Kidney epithelial cell (primary cell): ENCODE results near the gene FOXF2. TPM values are rescaled to one million over a fixed set of nuclear protein-coding genes. Genes with fewer than 3 reads are reported as not detected.
"Not testable (repeated sequence)": the region's sequence is repeated elsewhere in the genome, so short reads cannot be mapped to it uniquely, and the experiment has no call there.

Experiments used
- DNase-seq: peaks from one replicate; pipeline ENCODE4 v3.0.0-alpha.2; 2010; ENCODE audit warnings: low read depth
- H3K27me3 ChIP-seq: 2 replicates; pipeline ENCODE4 v1.6.0; 2011; ENCODE audit warnings: low read length; ENCODE audit not compliant: control insufficient read depth, insufficient read depth
- H3K36me3 ChIP-seq: 2 replicates; pipeline ENCODE4 v1.5.1; 2011; ENCODE audit warnings: low read length; ENCODE audit not compliant: control insufficient read depth, insufficient read depth
- H3K4me3 ChIP-seq: 2 replicates; pipeline ENCODE4 v1.5.1; 2011; ENCODE audit warnings: low read depth, mild to moderate bottlenecking, control low read depth, low read length
- CTCF ChIP-seq: IDR thresholded peaks from 2 replicates; pipeline ENCODE4 v1.5.1; 2011; ENCODE audit warnings: mild to moderate bottlenecking, moderate library complexity, low read length, control low read depth, inconsistent platforms; ENCODE audit not compliant: insufficient read depth, poor library complexity, severe bottlenecking
- total RNA-seq: library from RNA; depleted of rRNA; stranded (reverse); fragments of >200 nt; gene quantifications from 2 replicates; pipeline ENCODE4 v1.2.3, GENCODE V29; 2015

Gene FOXF2
- total RNA-seq, 1 donor from 2014 or later: 0.38 TPM

GRCh38 chr6:1349655-1350054 lies 39.7 kb upstream of the FOXF2 start:
- Histone ChIP-seq H3K36me3 (no peaks in the 10 kb centered on the region), H3K4me3 (no peak overlapping the region), H3K27me3 (peaks cover 3% of the 10 kb centered on the region)
- DNase-seq: no peak
- TF ChIP-seq CTCF: no peak

DNA sequence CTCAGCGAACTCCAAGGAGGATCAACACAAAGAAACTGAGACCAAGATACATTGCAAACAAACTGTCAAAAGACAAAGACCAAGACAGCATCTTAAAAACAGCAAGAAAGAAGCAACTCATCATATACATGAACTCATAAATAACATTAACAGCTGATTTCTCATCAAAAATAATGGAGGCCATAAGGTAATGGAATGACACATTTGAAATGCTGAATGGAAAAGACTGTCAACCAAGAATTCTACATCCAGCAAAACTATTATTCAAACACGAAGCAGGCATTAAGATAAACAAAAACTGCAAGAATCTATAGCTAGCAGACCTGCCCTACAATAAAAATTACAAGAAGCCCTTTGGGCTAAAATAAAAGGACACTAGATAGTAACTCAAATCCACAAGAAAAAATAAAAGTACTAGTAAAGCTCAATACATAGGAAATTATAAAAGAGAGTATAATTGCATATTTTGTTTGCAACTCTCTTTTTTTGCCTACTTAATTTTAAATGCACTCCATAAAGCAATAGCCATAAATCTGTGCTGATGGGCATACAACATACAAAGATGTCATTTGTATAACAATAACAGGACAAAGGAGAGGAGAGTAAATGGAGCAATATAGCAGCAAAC lies 37.9 kb upstream of the FOXF2 start:
- no peak for DNase-seq
- TF ChIP-seq CTCF: no peak
- Histone ChIP-seq H3K36me3 (no peaks in the 10 kb centered on the region), H3K4me3 (no peak overlapping the region), H3K27me3 (peaks cover 3% of the 10 kb centered on the region)

- not testable (repeated sequence) for H3K4me3 ChIP-seq, H3K27me3 ChIP-seq, DNase-seq, H3K36me3 ChIP-seq
These were observed 34.3 kb upstream of the FOXF2 start for GRCh38 chr6:1355068-1355467.

- H3K36me3 ChIP-seq, H3K4me3 ChIP-seq, DNase-seq, H3K27me3 ChIP-seq: not testable (repeated sequence)
These were observed 27.7 kb upstream of the FOXF2 start for GRCh38 chr6:1361717-1362116.

DNA sequence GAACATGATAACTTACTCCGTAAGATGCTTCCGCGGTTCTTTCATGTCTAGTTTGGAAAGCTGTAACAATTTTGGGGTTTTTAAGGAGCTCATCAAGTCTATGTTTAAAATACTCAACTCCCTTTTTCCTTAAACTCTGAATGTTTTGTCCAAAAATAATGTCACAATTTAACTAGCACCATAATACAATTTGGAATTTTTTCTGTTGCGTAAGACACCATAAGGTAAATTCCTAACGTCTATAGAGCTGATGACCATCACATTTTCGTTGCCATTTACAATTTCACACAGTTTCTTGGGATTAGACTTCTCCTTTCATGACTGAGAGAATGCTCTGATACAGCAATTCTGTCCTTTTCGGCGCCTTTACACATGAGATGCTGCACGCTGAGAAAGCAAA lies 26.7 kb upstream of the FOXF2 start:
- H3K4me3 ChIP-seq: no peak overlapping the region
- no peak for DNase-seq
- no peaks in the 10 kb centered on the region for H3K27me3 ChIP-seq
- no peaks in the 10 kb centered on the region for H3K36me3 ChIP-seq
- no peak for TF ChIP-seq CTCF

DNA sequence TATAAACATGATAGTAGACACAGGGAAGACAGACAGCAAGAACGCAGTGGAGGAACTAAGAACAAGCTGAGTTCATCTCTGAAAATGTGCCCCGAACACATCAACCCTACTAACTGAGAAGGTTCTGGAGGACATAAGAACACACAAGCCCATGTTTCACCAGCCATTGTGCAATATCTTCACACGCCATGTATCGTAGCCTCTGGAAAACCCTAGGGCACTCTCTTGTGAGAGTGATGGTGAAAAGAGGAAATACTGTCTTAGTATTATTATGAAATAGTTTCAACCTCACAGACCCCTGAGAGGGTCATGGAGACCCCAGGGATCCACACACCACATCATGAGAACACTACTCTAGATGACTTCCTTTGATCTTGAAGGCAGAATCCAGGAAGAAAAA lies 26.1 kb upstream of the FOXF2 start:
- no peak for TF ChIP-seq CTCF
- Histone ChIP-seq H3K27me3 (no peaks in the 10 kb centered on the region), H3K36me3 (no peaks in the 10 kb centered on the region), H3K4me3 (no peak overlapping the region)
- no peak for DNase-seq
